Vagina (tissue), 2 donors: ENCODE data around the gene NLGN4X.

Source experiments
- CTCF ChIP-seq, 3 experiments: fragments of 450-650 bp in 2 of 3; fragments of 200-600 bp in 1 of 3; sonication (generic) in 1 of 3; IDR thresholded peaks; one replicate each; pipeline ENCODE4 v1.5.1; 2017 to 2019; ENCODE audit warnings: antibody characterized with exemption in 3 of 3, mild to moderate bottlenecking in 2 of 3, moderate library complexity in 2 of 3
- POLR2A ChIP-seq, 2 donors: fragments of 450-650 bp; IDR thresholded peaks; one replicate each; pipeline ENCODE4 v1.6.1; 2017; ENCODE audit warnings: antibody characterized with exemption in 2 of 2, mild to moderate bottlenecking in 2 of 2, moderate library complexity in 2 of 2
- POLR2AphosphoS5 ChIP-seq, 2 donors: sonication (generic); formaldehyde crosslinking; IDR thresholded peaks; one replicate each; pipeline ENCODE4 v1.9.0; 2017; ENCODE audit warnings: antibody characterized with exemption in 2 of 2, mild to moderate bottlenecking in 2 of 2, low read depth in 1 of 2; ENCODE audit not compliant: insufficient read depth in 1 of 2

- TF ChIP-seq POLR2AphosphoS5 (IDR thresholded peaks at IDR 0.05; ENCODE audit: insufficient read depth in 1 of 2, low read depth in 1 of 2) (no peak), CTCF (IDR thresholded peaks at IDR 0.05) (no peak), POLR2A (IDR thresholded peaks at IDR 0.05) (no peak)
These were observed 94.4 kb downstream of the NLGN4X start for GRCh38 chrX:6134255-6134654.
